Fibroblast of skin of abdomen (primary cell): ENCODE results near the gene SLAMF9.

Experiments used
- DNase-seq: peaks from one replicate; pipeline ENCODE4 v3.0.0-alpha.2; 2013

SLAMF9 gene

GRCh38 chr1:159932296-159933285 is 21.4 kb downstream of the SLAMF9 start:
- DNase-seq: no peak

DNA sequence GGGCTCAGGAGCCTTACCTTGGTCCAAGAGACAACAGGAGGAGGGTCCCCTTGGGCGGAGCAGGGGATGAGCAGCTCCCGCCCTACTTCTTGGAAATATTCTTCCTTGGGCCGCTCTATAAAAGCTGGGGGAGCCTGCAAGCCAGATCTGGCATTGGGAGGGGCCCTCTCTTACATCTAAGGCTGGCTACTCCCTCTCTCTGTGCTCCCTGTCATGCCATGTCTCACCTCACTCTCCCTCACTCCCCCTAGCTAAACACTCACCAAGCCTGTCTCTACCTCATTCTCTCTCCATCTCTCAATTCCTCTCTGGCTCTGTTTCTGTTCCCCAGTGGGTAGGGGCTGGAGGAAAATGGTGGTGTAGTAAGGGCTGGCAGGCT is 22.3 kb downstream of the SLAMF9 start:
- DNase-seq: no peak

GRCh38 chr1:159931101-159931794 is 22.8 kb downstream of the SLAMF9 start:
- no peak for DNase-seq

DNA sequence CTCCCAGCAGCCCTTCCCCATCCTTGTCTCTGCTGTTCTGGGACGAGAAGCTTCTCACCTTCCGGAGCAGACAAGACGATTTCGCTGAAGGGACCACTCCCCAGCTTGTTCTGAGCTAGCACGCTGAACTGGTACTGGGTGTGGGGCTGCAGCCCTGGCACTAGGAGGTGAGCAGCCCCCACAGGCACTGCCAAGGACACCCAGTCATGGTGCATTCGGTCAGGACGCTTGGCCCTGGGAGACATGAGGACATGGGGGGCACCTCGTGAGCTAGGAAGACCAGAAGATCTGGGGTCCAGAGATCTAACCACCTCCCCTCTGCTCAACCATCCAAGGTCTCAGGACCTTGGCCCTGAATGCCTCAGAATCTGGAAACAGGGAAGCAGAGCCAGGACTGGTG is 23.4 kb downstream of the SLAMF9 start:
- no peak for DNase-seq

DNA sequence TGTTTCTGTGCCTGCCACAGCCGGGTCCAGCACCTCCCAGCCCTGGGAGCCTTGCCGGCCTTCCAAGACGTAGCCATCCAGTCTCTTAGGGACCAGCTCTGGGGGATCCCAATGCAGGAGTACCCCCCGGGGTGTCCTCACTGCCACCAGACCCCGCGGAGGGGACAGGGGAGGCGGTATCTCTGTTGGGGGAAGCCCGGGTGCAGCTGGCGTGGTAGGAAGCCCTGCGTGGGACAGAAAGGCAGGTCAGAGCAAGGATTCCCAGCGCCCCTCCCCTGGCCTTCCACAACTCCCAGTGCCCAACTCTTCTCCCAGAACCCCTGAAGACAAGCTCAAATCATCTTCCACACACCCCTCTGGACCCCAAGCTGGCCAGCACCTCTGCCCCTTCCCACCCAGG is 23.8 kb downstream of the SLAMF9 start:
- DNase-seq: no peak

- DNase-seq: no peak
These were observed 24.6 kb downstream of the SLAMF9 start for GRCh38 chr1:159929155-159930051.

- no peak for DNase-seq
These were observed 25.5 kb downstream of the SLAMF9 start for GRCh38 chr1:159928491-159929050.

DNA sequence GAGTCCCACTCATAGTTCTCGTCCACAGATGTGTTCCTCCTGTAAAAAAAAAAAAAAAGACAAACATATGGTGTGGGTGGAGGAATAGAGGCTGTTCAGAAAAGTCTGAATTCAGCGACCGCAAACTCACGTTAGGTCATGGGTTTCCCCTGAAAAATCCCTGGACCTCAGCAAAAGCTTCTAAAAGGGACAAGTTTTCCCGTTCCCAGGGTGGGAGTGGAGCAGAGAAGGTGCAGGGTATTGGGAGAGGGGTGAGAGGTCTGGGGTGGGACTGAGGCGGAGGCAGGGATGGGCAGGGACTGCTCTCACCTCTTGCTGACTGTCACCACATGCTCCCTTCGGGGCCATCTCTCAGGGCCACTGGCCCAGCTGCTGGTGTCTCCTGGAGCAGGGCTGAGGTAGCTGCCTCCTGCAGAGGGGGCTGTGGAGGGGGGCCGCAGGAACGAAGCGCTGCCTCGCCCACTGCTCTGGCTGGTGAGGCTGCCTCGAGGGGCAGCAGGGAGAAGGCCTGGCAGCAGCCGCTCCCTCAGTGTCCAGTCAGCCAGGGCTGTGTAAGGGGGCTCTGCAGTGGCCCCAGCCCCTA is 26.1 kb downstream of the SLAMF9 start:
- DNase-seq: no peak

GRCh38 chr1:159927211-159927848 is 26.7 kb downstream of the SLAMF9 start:
- no peak for DNase-seq

DNA sequence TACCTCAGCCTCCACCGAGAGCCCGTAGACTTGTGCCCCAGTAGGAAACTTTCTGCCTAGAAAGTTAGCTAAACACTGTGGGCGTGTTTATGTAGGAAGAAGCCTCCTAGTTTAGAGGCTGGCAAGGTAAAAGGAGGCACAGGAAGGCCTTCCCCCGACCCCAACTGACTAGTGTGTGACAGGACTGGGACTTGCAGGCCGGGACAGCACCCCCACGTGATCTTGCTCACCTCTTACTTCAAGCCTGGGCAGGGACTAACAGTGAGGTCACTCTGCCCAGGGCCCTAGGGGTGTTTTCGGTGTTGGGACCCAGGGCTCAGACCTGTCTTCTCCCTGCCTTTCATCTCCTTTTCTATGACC is 28.3 kb downstream of the SLAMF9 start:
- DNase-seq: no peak

- peak; percentile 92 for DNase-seq
These were observed 29.0 kb downstream of the SLAMF9 start, which contains the start of gene TAGLN2 for GRCh38 chr1:159924791-159925718. TSS of gene TAGLN2 (minus strand) at chr1:159925507. CDS start at chr1:159920509, 4,998 bp downstream.

DNA sequence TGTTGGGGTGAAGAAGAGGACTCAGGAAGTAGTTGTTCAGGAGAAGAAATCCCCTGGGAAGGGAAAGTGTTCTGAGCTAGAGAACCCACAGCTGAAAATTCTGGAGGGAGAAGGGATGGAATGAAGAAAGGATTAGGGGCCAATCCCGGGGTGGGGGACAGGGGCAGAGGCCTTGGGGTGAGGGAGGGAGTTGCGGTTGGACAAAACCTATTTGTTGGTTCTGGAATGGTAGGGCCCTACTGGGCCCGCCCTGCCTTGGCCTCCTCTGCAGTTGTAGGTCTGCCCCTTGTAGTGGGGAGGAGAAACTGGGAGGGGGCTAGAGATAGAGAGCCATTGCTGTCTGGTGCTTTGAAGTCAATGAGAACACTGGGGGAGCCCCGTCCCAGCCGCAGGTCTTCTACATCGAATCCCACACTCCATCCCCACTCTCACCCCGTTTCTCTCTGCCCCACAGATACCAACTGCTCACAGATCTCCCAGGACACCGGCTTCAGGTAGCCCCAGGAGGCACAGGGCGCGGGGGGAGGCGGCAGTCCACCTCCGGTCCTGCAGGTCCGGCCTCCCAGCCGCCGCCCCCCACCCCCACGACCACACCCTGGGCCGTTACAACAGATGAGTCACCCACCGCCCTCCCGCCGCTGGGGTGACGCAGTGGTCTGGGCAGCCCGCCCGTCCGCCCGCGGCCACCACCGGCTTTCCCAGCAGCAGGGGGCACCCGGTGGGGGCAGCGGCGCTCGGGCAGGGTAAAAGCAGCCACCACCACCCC is 29.8 kb downstream of the SLAMF9 start:
- peak; percentile 88 for DNase-seq

- DNase-seq: peak; percentile 67
These were observed 30.6 kb downstream of the SLAMF9 start for GRCh38 chr1:159923203-159924024.

GRCh38 chr1:159922511-159923202 is 31.4 kb downstream of the SLAMF9 start:
- DNase-seq: peak; percentile 9

- DNase-seq: peak; percentile 33
These were observed 32.1 kb downstream of the SLAMF9 start for GRCh38 chr1:159921700-159922504.

DNA sequence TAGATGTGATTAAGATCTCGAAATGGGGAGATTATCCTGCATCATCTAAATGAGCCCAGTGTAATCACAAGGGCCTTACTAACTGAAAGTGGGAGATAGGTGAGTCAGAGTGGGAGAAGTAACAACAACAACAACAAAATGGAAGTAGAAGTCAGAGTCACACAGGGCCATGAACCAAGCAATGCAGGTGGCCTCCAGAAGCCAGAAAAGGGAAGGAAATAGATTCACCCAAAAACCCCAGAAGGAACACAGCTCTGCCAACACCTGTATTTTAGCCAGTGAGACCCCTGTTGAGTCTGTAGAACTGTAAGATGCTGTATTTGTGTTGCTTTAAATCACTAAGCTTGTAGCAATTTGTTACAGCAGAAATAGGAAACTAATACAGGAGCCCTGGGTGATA is 32.8 kb downstream of the SLAMF9 start:
- DNase-seq: no peak

- no peak for DNase-seq
These were observed 33.4 kb downstream of the SLAMF9 start for GRCh38 chr1:159920651-159921050.
